ENCODE results near the gene ASB2. TPM values are rescaled to one million over a fixed set of nuclear protein-coding genes. Genes with fewer than 3 reads are reported as not detected.

The ASB2 gene
- total RNA-seq, 2 donors from 2014 or later: 10.3 to 17.4 TPM

- WGBS: 85% methylated on average over 26 of the region's 26 CpGs
These were observed 48.0 kb downstream of the ASB2 start for GRCh38 chr14:93928184-93929047.

GRCh38 chr14:93927800-93928145 is 48.6 kb downstream of the ASB2 start:
- 40% methylated on average over 6 of the region's 6 CpGs for WGBS
- no peak for DNase-seq (ENCODE audit: low spot score)
- no peaks in the 10 kb centered on the region for H3K36me3 ChIP-seq
- no peaks in the 10 kb centered on the region for H3K27me3 ChIP-seq (replicated peaks; ENCODE audit: insufficient read depth)
- no peak overlapping the region for H3K27ac ChIP-seq
- no peak overlapping the region for H3K4me3 ChIP-seq
- H3K4me1 ChIP-seq (replicated peaks): no peaks in the 10 kb centered on the region
- H3K9me3 ChIP-seq: no peaks in the 10 kb centered on the region
- TF ChIP-seq POLR2A (IDR thresholded peaks at IDR 0.05) (no peak), POLR2AphosphoS5 (IDR thresholded peaks at IDR 0.05) (no peak), CTCF (IDR thresholded peaks at IDR 0.05) (no peak)
- intact Hi-C loops (cut with DNase I): no loop called here

More at GRCh38 chr14:93928184-93929047, 48.0 kb downstream of the ASB2 start:
- H3K9me3 ChIP-seq: no peaks in the 10 kb centered on the region
- no peak for DNase-seq (ENCODE audit: low spot score)
- H3K36me3 ChIP-seq: no peaks in the 10 kb centered on the region
- no peak overlapping the region for H3K4me3 ChIP-seq
- H3K4me1 ChIP-seq (replicated peaks): no peaks in the 10 kb centered on the region
- intact Hi-C loops (cut with DNase I): no loop called here
- no peak overlapping the region for H3K27ac ChIP-seq
- TF ChIP-seq POLR2A (IDR thresholded peaks at IDR 0.05) (no peak), CTCF (IDR thresholded peaks at IDR 0.05) (no peak), POLR2AphosphoS5 (IDR thresholded peaks at IDR 0.05) (no peak)
- no peaks in the 10 kb centered on the region for H3K27me3 ChIP-seq (replicated peaks; ENCODE audit: insufficient read depth)

GRCh38 chr14:93926873-93927799 is 49.2 kb downstream of the ASB2 start, which contains the start of gene FAM181A:
FAM181A (plus strand) TSS chr14:93927344; CDS start chr14:93928286, 942 bp downstream.
- no peak for DNase-seq (ENCODE audit: low spot score)
- no peaks in the 10 kb centered on the region for H3K9me3 ChIP-seq
- intact Hi-C loops (cut with DNase I): no loop called here
- H3K4me1 ChIP-seq (replicated peaks): no peaks in the 10 kb centered on the region
- H3K27me3 ChIP-seq (replicated peaks; ENCODE audit: insufficient read depth): no peaks in the 10 kb centered on the region
- H3K4me3 ChIP-seq: no peak within 1 kb of the TSS
- TF ChIP-seq POLR2AphosphoS5 (IDR thresholded peaks at IDR 0.05): no peak
- TF ChIP-seq CTCF (IDR thresholded peaks at IDR 0.05): no peak
- no peak for TF ChIP-seq POLR2A (IDR thresholded peaks at IDR 0.05)
- no peaks in the 10 kb centered on the region for H3K36me3 ChIP-seq
- H3K27ac ChIP-seq: no peak within 1 kb of the TSS
- WGBS: 62% methylated on average over 35 of the region's 38 CpGs

GRCh38 chr14:93926245-93926872 is 50.0 kb downstream of the ASB2 start:
- H3K27ac ChIP-seq: no peak overlapping the region
- H3K4me3 ChIP-seq: no peak overlapping the region
- no peaks in the 10 kb centered on the region for H3K27me3 ChIP-seq (replicated peaks; ENCODE audit: insufficient read depth)
- H3K9me3 ChIP-seq: no peaks in the 10 kb centered on the region
- WGBS: 68% methylated on average over 21 of the region's 21 CpGs
- H3K4me1 ChIP-seq (replicated peaks): no peaks in the 10 kb centered on the region
- intact Hi-C loops (cut with DNase I): no loop called here
- no peak for DNase-seq (ENCODE audit: low spot score)
- H3K36me3 ChIP-seq: no peaks in the 10 kb centered on the region
- TF ChIP-seq POLR2AphosphoS5 (IDR thresholded peaks at IDR 0.05) (no peak), CTCF (IDR thresholded peaks at IDR 0.05) (no peak), POLR2A (IDR thresholded peaks at IDR 0.05) (no peak)

Measured in prostate gland (tissue), 2 donors.